Measurements from ENCODE around the gene RALGPS1. TPM values are rescaled to one million over a fixed set of nuclear protein-coding genes. Genes with fewer than 3 reads are reported as not detected.

The RALGPS1 gene
- total and polyA plus RNA-seq, 2 of the 13 experiments (the other 11 are each of a cell fraction or from before 2014, with no cell fraction given) = 3.7 to 6.5 TPM

- POLR2A ChIA-PET = no interaction called here
- Histone ChIP-seq H4K20me1 (ENCODE audit: insufficient read depth, low read length) (no peaks in the 10 kb centered on the region), H3K4me1 (ENCODE audit: insufficient read depth, low read length) (peaks cover 49% of the 10 kb centered on the region)
Observed at GRCh38 chr9:127130235-127130634, 215.7 kb downstream of the RALGPS1 start.

More at GRCh38 chr9:127130235-127130634, 215.7 kb downstream of the RALGPS1 start:
- H3K36me3 ChIP-seq (replicated peaks in 1 of 2; ENCODE audit: control insufficient read depth in 1 of 2, insufficient read depth in 2 of 2, low read length in 2 of 2) = no peaks in the 10 kb centered on the region
- no peak overlapping the region for H3K9ac ChIP-seq (ENCODE audit: insufficient read depth, low read depth, low read length)
- in situ Hi-C loops (cut with HindIII; ENCODE audit: extremely low pct_ligation_motif_present, low pct_unique_long_range_greater_than_20kb) (no loop called here), intact Hi-C loops (cut with micrococcal nuclease; ENCODE audit: unreplicated experiment) (no loop called here)
- H2AFZ ChIP-seq (ENCODE audit: low read length) = no peak overlapping the region
- no peak overlapping the region for H3K4me3 ChIP-seq (replicated peaks in 1 of 3; ENCODE audit: insufficient read depth in 1 of 3, low read depth in 2 of 3, low read length in 3 of 3)
- no peak overlapping the region for H3K4me2 ChIP-seq (ENCODE audit: low read depth, low read length)
- no peak for FAIRE-seq
- BruUV-seq (replicated peaks) = no TSS peak
- no peak for TF ChIP-seq PLRG1 (conservative IDR thresholded peaks at IDR 0.05)
- TF ChIP-seq NPAS2 (CRISPR knock-in tag; IDR thresholded peaks at IDR 0.05; ENCODE audit: borderline replicate concordance) = no peak
- TF ChIP-seq HOXA5 (CRISPR knock-in tag; IDR thresholded peaks at IDR 0.05) = no peak
- TF ChIP-seq ZNF564 (CRISPR knock-in tag; IDR thresholded peaks at IDR 0.05) = no peak
- TF ChIP-seq ZFP37 (CRISPR knock-in tag; IDR thresholded peaks at IDR 0.05; ENCODE audit: borderline replicate concordance) = no peak
- TF ChIP-seq ZNF784 (CRISPR knock-in tag; IDR thresholded peaks at IDR 0.05; ENCODE audit: borderline replicate concordance) = no peak
- no peak for TF ChIP-seq SMAD9 (CRISPR knock-in tag; IDR thresholded peaks at IDR 0.05)
- TF ChIP-seq ZNF552 (CRISPR knock-in tag; IDR thresholded peaks at IDR 0.05; ENCODE audit: borderline replicate concordance) = no peak
- TF ChIP-seq CEBPB (IDR thresholded peaks at IDR 0.05; ENCODE audit: borderline replicate concordance, low read depth, low read length) = no peak
- no peak for TF ChIP-seq HMG20A (CRISPR knock-in tag; IDR thresholded peaks at IDR 0.05; ENCODE audit: borderline replicate concordance)
- TF ChIP-seq ZFP36 (IDR thresholded peaks at IDR 0.05; ENCODE audit: borderline replicate concordance, low read depth, low read length, partially characterized antibody) = no peak
- no peak for TF ChIP-seq SIX1 (CRISPR knock-in tag; IDR thresholded peaks at IDR 0.05; ENCODE audit: borderline replicate concordance)
- TF ChIP-seq, protein P1, sequence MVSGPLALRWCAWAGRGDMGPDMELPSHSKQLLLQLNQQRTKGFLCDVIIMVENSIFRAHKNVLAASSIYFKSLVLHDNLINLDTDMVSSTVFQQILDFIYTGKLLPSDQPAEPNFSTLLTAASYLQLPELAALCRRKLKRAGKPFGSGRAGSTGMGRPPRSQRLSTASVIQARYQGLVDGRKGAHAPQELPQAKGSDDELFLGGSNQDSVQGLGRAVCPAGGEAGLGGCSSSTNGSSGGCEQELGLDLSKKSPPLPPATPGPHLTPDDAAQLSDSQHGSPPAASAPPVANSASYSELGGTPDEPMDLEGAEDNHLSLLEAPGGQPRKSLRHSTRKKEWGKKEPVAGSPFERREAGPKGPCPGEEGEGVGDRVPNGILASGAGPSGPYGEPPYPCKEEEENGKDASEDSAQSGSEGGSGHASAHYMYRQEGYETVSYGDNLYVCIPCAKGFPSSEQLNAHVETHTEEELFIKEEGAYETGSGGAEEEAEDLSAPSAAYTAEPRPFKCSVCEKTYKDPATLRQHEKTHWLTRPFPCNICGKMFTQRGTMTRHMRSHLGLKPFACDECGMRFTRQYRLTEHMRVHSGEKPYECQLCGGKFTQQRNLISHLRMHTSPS (CRISPR knock-in tag; IDR thresholded peaks at IDR 0.05; ENCODE audit: low read depth) = no peak
- TF ChIP-seq, protein P2, sequence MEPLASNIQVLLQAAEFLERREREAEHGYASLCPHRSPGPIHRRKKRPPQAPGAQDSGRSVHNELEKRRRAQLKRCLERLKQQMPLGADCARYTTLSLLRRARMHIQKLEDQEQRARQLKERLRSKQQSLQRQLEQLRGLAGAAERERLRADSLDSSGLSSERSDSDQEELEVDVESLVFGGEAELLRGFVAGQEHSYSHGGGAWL (CRISPR knock-in tag; IDR thresholded peaks at IDR 0.05) = no peak
- TF ChIP-seq MXI1 (IDR thresholded peaks at IDR 0.05; ENCODE audit: borderline replicate concordance, low read depth, low read length) = no peak
- TF ChIP-seq PITX1 (CRISPR knock-in tag; IDR thresholded peaks at IDR 0.05) = no peak
- TF ChIP-seq ZFP90 (CRISPR knock-in tag; IDR thresholded peaks at IDR 0.05; ENCODE audit: borderline replicate concordance) = no peak
- no peak for TF ChIP-seq ZNF350 (CRISPR knock-in tag; IDR thresholded peaks at IDR 0.05; ENCODE audit: borderline replicate concordance, low read depth)
- ATAC-seq = no peak
- H3K27ac ChIP-seq (ENCODE audit: extremely low read length, insufficient read depth, low read length) = no peak overlapping the region
- DNase-seq (ENCODE audit: low spot score) = no peak
- H3K27me3 ChIP-seq (ENCODE audit: control insufficient read depth in 1 of 2, insufficient read depth in 2 of 2, low read length in 2 of 2) = no peaks in the 10 kb centered on the region; a peak in 1 of 5 replicates
- no peaks in the 10 kb centered on the region for H3K9me3 ChIP-seq (ENCODE audit: low read length)
- WGBS (ENCODE audit: low lambda C conversion rate) = 50% methylated on average over 2 of the region's 2 CpGs
- no peaks in the 10 kb centered on the region for H3K79me2 ChIP-seq (ENCODE audit: insufficient read depth, low read length)
- CTCF ChIA-PET (ENCODE audit: low intra/inter-chr PET ratio, low total read pairs) = no interaction called here

All from HepG2 (cell line).